ENCODE measurements around the gene GPHA2.

DNA sequence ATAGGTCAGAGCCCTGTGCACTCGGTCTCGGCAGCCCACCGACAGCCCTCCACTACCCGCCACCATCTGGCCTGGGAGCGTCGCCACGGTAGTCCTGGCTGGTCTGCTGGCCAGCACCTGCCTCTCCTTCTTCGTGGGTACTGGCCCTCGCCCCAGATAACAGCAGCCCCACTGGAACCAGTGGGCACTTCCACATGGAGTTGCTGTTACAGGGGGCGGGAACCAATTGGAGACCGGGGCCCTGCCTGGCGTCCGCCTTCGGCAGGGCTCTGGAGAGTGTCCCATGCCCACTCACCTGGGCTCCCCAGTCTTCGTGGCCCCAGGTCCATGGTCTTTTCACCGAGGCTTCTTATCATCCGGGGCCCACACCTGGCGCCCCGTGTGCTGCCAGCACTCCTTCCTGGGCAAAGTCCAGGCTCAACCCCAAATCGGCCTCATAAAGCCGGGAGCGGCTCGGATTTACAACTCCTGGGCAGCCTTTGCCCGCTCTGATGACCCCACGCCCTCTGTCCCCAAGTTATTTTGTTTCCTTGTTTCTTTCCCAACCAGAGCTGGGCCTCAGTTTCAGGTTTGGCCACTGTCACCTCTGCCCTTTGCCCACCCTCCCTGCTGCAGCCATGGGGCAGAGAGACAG is 44.4 kb downstream of the GPHA2 start:
- TF ChIP-seq, protein P1, sequence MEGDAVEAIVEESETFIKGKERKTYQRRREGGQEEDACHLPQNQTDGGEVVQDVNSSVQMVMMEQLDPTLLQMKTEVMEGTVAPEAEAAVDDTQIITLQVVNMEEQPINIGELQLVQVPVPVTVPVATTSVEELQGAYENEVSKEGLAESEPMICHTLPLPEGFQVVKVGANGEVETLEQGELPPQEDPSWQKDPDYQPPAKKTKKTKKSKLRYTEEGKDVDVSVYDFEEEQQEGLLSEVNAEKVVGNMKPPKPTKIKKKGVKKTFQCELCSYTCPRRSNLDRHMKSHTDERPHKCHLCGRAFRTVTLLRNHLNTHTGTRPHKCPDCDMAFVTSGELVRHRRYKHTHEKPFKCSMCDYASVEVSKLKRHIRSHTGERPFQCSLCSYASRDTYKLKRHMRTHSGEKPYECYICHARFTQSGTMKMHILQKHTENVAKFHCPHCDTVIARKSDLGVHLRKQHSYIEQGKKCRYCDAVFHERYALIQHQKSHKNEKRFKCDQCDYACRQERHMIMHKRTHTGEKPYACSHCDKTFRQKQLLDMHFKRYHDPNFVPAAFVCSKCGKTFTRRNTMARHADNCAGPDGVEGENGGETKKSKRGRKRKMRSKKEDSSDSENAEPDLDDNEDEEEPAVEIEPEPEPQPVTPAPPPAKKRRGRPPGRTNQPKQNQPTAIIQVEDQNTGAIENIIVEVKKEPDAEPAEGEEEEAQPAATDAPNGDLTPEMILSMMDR (IDR thresholded peaks at IDR 0.05; ENCODE audit: insufficient read depth, low read length, poor library complexity, severe bottlenecking) = no peak
- TF ChIP-seq EZH2phosphoT487 (conservative IDR thresholded peaks at IDR 0.05; ENCODE audit: low read length) = no peak

Measured in SU-DHL-6 (cell line).